HepG2 (cell line): ENCODE results near the gene PDGFRA. TPM values are rescaled to one million over a fixed set of nuclear protein-coding genes. Genes with fewer than 3 reads are reported as not detected.

Source experiments
- ATAC-seq: fragments of 200-7000 bp; cut with Tn5 transposase; 3 replicates; pipeline ENCODE4 v1.9.1; 2020; ENCODE audit warnings: mild to moderate bottlenecking, moderate library complexity
- BruUV-seq: library from RNA; stranded (reverse); fragments of 400-500 nt; replicated peaks from 2 replicates; lab custom pipeline; 2021; lab: Mats Ljungman, UMichigan
- CTCF ChIA-PET: fragments of 300-600 bp; formaldehyde crosslinking; extraction: SDS; loops from one replicate; lab custom pipeline; 2021; ENCODE audit warnings: low total read pairs, inconsistent platforms, low intra/inter-chr PET ratio; lab: Yijun Ruan, JAX
- POLR2A ChIA-PET: fragments of 350-600 bp; sonication (Branson Sonifier 250); formaldehyde crosslinking; loops from one replicate; lab custom pipeline; 2020; ENCODE audit warnings: antibody characterized with exemption, inconsistent platforms; lab: Yijun Ruan, JAX
- DNase-seq: peaks from one replicate; pipeline ENCODE4 v3.0.0-alpha.2; 2015; ENCODE audit warnings: low spot score
- FAIRE-seq: peaks from 3 replicates; lab custom pipeline; 2011; peaks lifted over from hg19 to GRCh38; lab: Jason Lieb, UNC
- H2AFZ ChIP-seq: one replicate; pipeline ENCODE4 v1.6.1; 2011; ENCODE audit warnings: low read length, inconsistent platforms
- H3K27ac ChIP-seq: fragments of 300-600 bp; 3 replicates; pipeline ENCODE4 v1.8.0; 2011; ENCODE audit warnings: mixed run types, mild to moderate bottlenecking, mixed read lengths, low read length, inconsistent platforms; ENCODE audit not compliant: insufficient read depth; ENCODE audit errors: extremely low read length
- H3K27me3 ChIP-seq, 2 experiments: fragments of 200-600 bp in 1 of 2; 2 replicates in 1 of 2; 3 replicates in 1 of 2; pipeline versions ENCODE4 v1.6.0 to v1.8.0; 2011; ENCODE audit warnings: low read length in 2 of 2, mild to moderate bottlenecking in 2 of 2, moderate library complexity in 2 of 2, inconsistent platforms in 1 of 2; ENCODE audit not compliant: insufficient read depth in 2 of 2, control insufficient read depth in 1 of 2
- H3K36me3 ChIP-seq, 2 experiments: fragments of 200-600 bp in 1 of 2; replicated peaks in 1 of 2; 2 replicates in 1 of 2; 3 replicates in 1 of 2; pipeline versions ENCODE4 v1.5.1 to v1.8.0; 2011; ENCODE audit warnings: low read length in 2 of 2, inconsistent platforms in 1 of 2; ENCODE audit not compliant: insufficient read depth in 2 of 2, control insufficient read depth in 1 of 2
- H3K4me1 ChIP-seq: 2 replicates; pipeline ENCODE4 v1.5.1; 2012; ENCODE audit warnings: low read length, inconsistent platforms; ENCODE audit not compliant: insufficient read depth
- H3K4me2 ChIP-seq: 2 replicates; pipeline ENCODE4 v1.6.0; 2011; ENCODE audit warnings: low read depth, low read length, inconsistent platforms
- H3K4me3 ChIP-seq, 3 experiments: fragments of 200-600 bp in 1 of 3; sonication (generic), shearing (Covaris generic) in 1 of 3; replicated peaks in 1 of 3; 2 replicates each; pipeline ENCODE4 v1.5.1; 2011 to 2016; ENCODE audit warnings: low read length in 3 of 3, inconsistent platforms in 2 of 3, low read depth in 2 of 3, mild to moderate bottlenecking in 2 of 3, control low read depth in 1 of 3, mixed read lengths in 1 of 3; ENCODE audit not compliant: insufficient read depth in 1 of 3
- H3K79me2 ChIP-seq: one replicate; pipeline ENCODE4 v1.6.1; 2011; ENCODE audit warnings: low read length, inconsistent platforms; ENCODE audit not compliant: insufficient read depth
- H3K9ac ChIP-seq: 2 replicates; pipeline ENCODE4 v1.6.0; 2011; ENCODE audit warnings: mild to moderate bottlenecking, low read depth, low read length, inconsistent platforms; ENCODE audit not compliant: insufficient read depth
- H3K9me3 ChIP-seq: 2 replicates; pipeline ENCODE4 v1.5.1; 2012; ENCODE audit warnings: mild to moderate bottlenecking, low read length
- H4K20me1 ChIP-seq: 2 replicates; pipeline ENCODE4 v1.6.0; 2011; ENCODE audit warnings: inconsistent platforms, mild to moderate bottlenecking, low read length, moderate library complexity; ENCODE audit not compliant: insufficient read depth
- EEA1 ChIP-seq: sonication (generic); formaldehyde crosslinking; IDR thresholded peaks from 2 replicates; pipeline ENCODE4 v1.5.1; 2020; ENCODE audit warnings: mild to moderate bottlenecking, missing genetic modification reagents, borderline replicate concordance
- EED ChIP-seq: sonication (generic); formaldehyde crosslinking; IDR thresholded peaks from 2 replicates; pipeline ENCODE4 v1.5.0; 2020; ENCODE audit warnings: mild to moderate bottlenecking, missing genetic modification reagents
- HNRNPL ChIP-seq: fragments of 200-400 bp; formaldehyde crosslinking; IDR thresholded peaks from 2 replicates; pipeline ENCODE4 v1.6.1; 2017; ENCODE audit warnings: mild to moderate bottlenecking, low read depth, low read length
- POLR2AphosphoS2 ChIP-seq: IDR thresholded peaks from 2 replicates; pipeline ENCODE4 v1.6.1; 2011; ENCODE audit warnings: low read depth, low read length, improper control_type of control experiment
- SMARCC2 ChIP-seq: fragments of 450-650 bp; IDR thresholded peaks from 2 replicates; pipeline ENCODE4 v1.6.1; 2017; ENCODE audit warnings: antibody characterized with exemption, mild to moderate bottlenecking
- STAG1 ChIP-seq: sonication (generic); formaldehyde crosslinking; IDR thresholded peaks from 2 replicates; pipeline ENCODE4 v1.4.0; 2020; ENCODE audit warnings: missing genetic modification reagents
- TCF7 ChIP-seq: sonication (generic); IDR thresholded peaks from 2 replicates; pipeline ENCODE4 v1.6.1; 2016; ENCODE audit warnings: antibody characterized with exemption, low read depth
- WGBS: methylation state at CpG from one replicate; pipeline ENCODE4 v1.1.6; 2017; ENCODE audit warnings: low lambda C conversion rate; 5-methylcytosine and 5-hydroxymethylcytosine counted together
- in situ Hi-C: cut with HindIII; loops from 2 replicates; pipeline ENCODE4 v1.10.0; 2017; ENCODE audit warnings: low pct_unique_long_range_greater_than_20kb; ENCODE audit not compliant: extremely low pct_ligation_motif_present
- intact Hi-C: fragments of 100-400 bp; cut with micrococcal nuclease; formaldehyde crosslinking; loops from one replicate; pipeline ENCODE4 v1.10.0; 2022; ENCODE audit not compliant: unreplicated experiment
- polyA plus RNA-seq, 8 experiments: library from polyadenylated mRNA; depleted of rRNA in 3 of 8; stranded (reverse) in 7 of 8; unstranded in 1 of 8; fragments of >200 nt; fragmentation: Illumina TruSeq in 4 of 8; extraction: Trizol in 4 of 8; gene quantifications; 2 replicates each; pipeline versions ENCODE4 v1.2.1 to v1.2.3, GENCODE V29; 2011 to 2016; ENCODE audit warnings: low read depth in 4 of 8, missing spikeins in 1 of 8, mixed read lengths in 1 of 8; ENCODE audit not compliant: insufficient read depth in 1 of 8
- total RNA-seq, 5 experiments: library from RNA; depleted of rRNA; stranded (reverse); fragments of >200 nt; fragmentation: Illumina TruSeq; extraction: Trizol; gene quantifications; 2 replicates each; pipeline ENCODE4 v1.2.3, GENCODE V29; 2016; ENCODE audit warnings: low read depth in 1 of 5
- TF ChIP-seq, protein P1 (sequence below): sonication (generic); formaldehyde crosslinking; IDR thresholded peaks from 2 replicates; pipeline ENCODE4 v1.5.0; 2020; ENCODE audit warnings: mild to moderate bottlenecking, missing genetic modification reagents, moderate library complexity
- TF ChIP-seq, protein P2 (sequence below): sonication (generic); formaldehyde crosslinking; IDR thresholded peaks from 2 replicates; pipeline ENCODE4 v1.9.0; 2021; ENCODE audit warnings: missing genetic modification reagents, mild to moderate bottlenecking, borderline replicate concordance
- TF ChIP-seq, protein P3 (sequence below): sonication (generic); formaldehyde crosslinking; IDR thresholded peaks from 2 replicates; pipeline ENCODE4 v1.5.0; 2020; ENCODE audit warnings: missing genetic modification reagents

The PDGFRA gene
- total and polyA plus RNA-seq, 2 of the 13 experiments (the other 11 are each of a cell fraction or from before 2014, with no cell fraction given): 0.04 TPM; not detected in 1

DNA sequence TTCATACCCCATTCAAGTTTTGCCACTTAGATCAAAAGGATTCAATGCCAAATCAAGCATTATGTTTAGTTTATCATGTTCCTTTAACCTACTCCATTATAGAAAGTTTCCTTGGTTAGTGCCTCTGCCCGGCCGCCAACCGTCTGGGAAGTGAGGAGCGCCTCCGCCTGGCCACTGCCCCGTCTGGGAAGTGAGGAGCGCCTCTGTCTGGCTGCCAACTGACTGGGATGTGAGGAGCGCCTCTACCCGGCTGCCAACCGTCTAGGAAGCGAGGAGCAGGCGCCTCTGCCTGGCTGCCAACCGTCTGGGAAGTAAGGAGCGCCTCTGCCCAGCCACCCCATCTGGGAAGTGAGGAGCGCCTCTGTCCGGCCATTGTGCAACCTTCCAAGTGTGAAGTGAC lies 36.3 kb upstream of the PDGFRA start:
- TF ChIP-seq STAG1 (CRISPR knock-in tag) (peak; percentile 40; the same call in 1 of the 2 replicates), TCF7 (no peak)
- TF ChIP-seq, protein P1, sequence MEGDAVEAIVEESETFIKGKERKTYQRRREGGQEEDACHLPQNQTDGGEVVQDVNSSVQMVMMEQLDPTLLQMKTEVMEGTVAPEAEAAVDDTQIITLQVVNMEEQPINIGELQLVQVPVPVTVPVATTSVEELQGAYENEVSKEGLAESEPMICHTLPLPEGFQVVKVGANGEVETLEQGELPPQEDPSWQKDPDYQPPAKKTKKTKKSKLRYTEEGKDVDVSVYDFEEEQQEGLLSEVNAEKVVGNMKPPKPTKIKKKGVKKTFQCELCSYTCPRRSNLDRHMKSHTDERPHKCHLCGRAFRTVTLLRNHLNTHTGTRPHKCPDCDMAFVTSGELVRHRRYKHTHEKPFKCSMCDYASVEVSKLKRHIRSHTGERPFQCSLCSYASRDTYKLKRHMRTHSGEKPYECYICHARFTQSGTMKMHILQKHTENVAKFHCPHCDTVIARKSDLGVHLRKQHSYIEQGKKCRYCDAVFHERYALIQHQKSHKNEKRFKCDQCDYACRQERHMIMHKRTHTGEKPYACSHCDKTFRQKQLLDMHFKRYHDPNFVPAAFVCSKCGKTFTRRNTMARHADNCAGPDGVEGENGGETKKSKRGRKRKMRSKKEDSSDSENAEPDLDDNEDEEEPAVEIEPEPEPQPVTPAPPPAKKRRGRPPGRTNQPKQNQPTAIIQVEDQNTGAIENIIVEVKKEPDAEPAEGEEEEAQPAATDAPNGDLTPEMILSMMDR: peak; percentile 21; the same call in 1 of the 2 replicates
- H3K4me1 ChIP-seq: no peaks in the 10 kb centered on the region
- no peaks in the 10 kb centered on the region for H3K79me2 ChIP-seq
- H3K4me3 ChIP-seq: no peak overlapping the region
- no peak for ATAC-seq
- WGBS: 52% methylated on average over 9 of the region's 16 CpGs
- H3K4me2 ChIP-seq: no peak overlapping the region
- intact Hi-C loops (no loop called here), in situ Hi-C loops (no loop called here)
- ChIA-PET CTCF (no interaction called here), POLR2A (no interaction called here)
- no peak for FAIRE-seq
- H3K27me3 ChIP-seq: no peaks in the 10 kb centered on the region
- no peaks in the 10 kb centered on the region for H4K20me1 ChIP-seq
- H3K9ac ChIP-seq: no peak overlapping the region
- BruUV-seq: no TSS peak
- no peak overlapping the region for H3K27ac ChIP-seq
- H3K36me3 ChIP-seq: no peaks in the 10 kb centered on the region
- H3K9me3 ChIP-seq: no peaks in the 10 kb centered on the region
- no peak overlapping the region for H2AFZ ChIP-seq
- no peak for DNase-seq

DNA sequence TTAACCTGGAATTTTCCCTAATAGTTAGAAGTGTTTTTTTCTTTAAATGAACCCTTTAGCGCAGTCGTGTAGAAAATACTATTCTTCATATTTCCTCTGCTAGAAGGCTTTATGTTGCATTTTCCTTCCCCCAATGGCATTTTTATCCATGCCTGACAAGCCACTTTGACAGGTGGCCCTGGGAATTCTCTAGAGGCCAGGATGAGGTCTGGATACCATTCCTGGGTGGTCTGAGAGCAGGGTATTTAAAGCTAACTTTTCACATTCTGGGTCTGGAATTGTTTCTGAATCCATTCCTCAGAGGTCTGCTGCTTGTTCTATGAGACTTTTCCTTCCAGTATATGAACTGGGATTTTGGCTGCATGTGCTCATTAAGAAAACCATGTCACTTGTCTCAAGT lies 31.2 kb upstream of the PDGFRA start:
- in situ Hi-C loops (no loop called here), intact Hi-C loops (no loop called here)
- 63% methylated on average over 2 of the region's 2 CpGs for WGBS
- Histone ChIP-seq H3K36me3 (no peaks in the 10 kb centered on the region), H2AFZ (no peak overlapping the region), H3K9me3 (no peaks in the 10 kb centered on the region), H3K4me1 (no peaks in the 10 kb centered on the region), H3K27me3 (no peaks in the 10 kb centered on the region), H3K4me2 (no peak overlapping the region), H3K27ac (no peak overlapping the region), H3K9ac (no peak overlapping the region), H3K4me3 (no peak overlapping the region), H3K79me2 (no peaks in the 10 kb centered on the region), H4K20me1 (no peaks in the 10 kb centered on the region)
- BruUV-seq: no TSS peak
- ATAC-seq (no peak), DNase-seq (no peak), FAIRE-seq (no peak)
- CTCF ChIA-PET: no interaction called here
- POLR2A ChIA-PET: no interaction called here
- TF ChIP-seq POLR2AphosphoS2 (no peak), HNRNPL (no peak), SMARCC2 (no peak), EED (CRISPR knock-in tag) (no peak), EEA1 (CRISPR knock-in tag) (no peak)
- TF ChIP-seq, protein P2, sequence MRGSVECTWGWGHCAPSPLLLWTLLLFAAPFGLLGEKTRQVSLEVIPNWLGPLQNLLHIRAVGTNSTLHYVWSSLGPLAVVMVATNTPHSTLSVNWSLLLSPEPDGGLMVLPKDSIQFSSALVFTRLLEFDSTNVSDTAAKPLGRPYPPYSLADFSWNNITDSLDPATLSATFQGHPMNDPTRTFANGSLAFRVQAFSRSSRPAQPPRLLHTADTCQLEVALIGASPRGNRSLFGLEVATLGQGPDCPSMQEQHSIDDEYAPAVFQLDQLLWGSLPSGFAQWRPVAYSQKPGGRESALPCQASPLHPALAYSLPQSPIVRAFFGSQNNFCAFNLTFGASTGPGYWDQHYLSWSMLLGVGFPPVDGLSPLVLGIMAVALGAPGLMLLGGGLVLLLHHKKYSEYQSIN: no peak
- TF ChIP-seq, protein P3, sequence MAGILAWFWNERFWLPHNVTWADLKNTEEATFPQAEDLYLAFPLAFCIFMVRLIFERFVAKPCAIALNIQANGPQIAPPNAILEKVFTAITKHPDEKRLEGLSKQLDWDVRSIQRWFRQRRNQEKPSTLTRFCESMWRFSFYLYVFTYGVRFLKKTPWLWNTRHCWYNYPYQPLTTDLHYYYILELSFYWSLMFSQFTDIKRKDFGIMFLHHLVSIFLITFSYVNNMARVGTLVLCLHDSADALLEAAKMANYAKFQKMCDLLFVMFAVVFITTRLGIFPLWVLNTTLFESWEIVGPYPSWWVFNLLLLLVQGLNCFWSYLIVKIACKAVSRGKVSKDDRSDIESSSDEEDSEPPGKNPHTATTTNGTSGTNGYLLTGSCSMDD: no peak
